Stimulated activated CD4-positive, alpha-beta T cell treated with anti-CD3 and anti-CD28 coated beads, TNF-alpha, amount 100 ng/mL, for 24 hours (primary cell): ENCODE measurements around the gene FHIP1B.
"Not testable (repeated sequence)": the region's sequence is repeated elsewhere in the genome, so short reads cannot be mapped to it uniquely, and the experiment has no call there.

ENCODE experiments used
- DNase-seq, 3 experiments: peaks; one replicate each; pipeline ENCODE4 v3.0.0-alpha.2; 2020; ENCODE audit warnings: low read depth in 3 of 3

The FHIP1B gene

GRCh38 chr11:6234387-6235107, at the start of gene FHIP1B:
Gene FHIP1B (minus strand): TSS chr11:6234636. CDS start chr11:6224516, 10,120 bp downstream.
- peak; percentile 98 to 99 (median 99) for DNase-seq

- DNase-seq, result no peak
These were observed 49.1 kb upstream of the FHIP1B start for GRCh38 chr11:6283453-6284023.

- DNase-seq, result not testable (repeated sequence)
These were observed 46.4 kb upstream of the FHIP1B start for GRCh38 chr11:6280809-6281208.

- DNase-seq, result no peak
These were observed 38.8 kb upstream of the FHIP1B start for GRCh38 chr11:6273188-6273587.

GRCh38 chr11:6271598-6271997, 37.2 kb upstream of the FHIP1B start:
- no peak for DNase-seq

GRCh38 chr11:6270584-6271246, 36.3 kb upstream of the FHIP1B start:
- no peak for DNase-seq

GRCh38 chr11:6269994-6270393, 35.6 kb upstream of the FHIP1B start:
- no peak for DNase-seq

GRCh38 chr11:6268820-6269219, 34.4 kb upstream of the FHIP1B start:
- no peak for DNase-seq

GRCh38 chr11:6263662-6264061, 29.2 kb upstream of the FHIP1B start:
- no peak for DNase-seq

GRCh38 chr11:6260207-6260726, 25.8 kb upstream of the FHIP1B start:
- no peak for DNase-seq

- no peak for DNase-seq
These were observed 24.2 kb upstream of the FHIP1B start for GRCh38 chr11:6258571-6259081.

- DNase-seq, result no peak
These were observed 23.7 kb upstream of the FHIP1B start for GRCh38 chr11:6258141-6258540.

GRCh38 chr11:6253197-6253596, 18.8 kb upstream of the FHIP1B start:
- DNase-seq, result no peak

- DNase-seq, result no peak
These were observed 17.6 kb upstream of the FHIP1B start for GRCh38 chr11:6251990-6252473.

- peak in 1 of 3 experiments; percentile 54 for DNase-seq
These were observed 16.8 kb upstream of the FHIP1B start for GRCh38 chr11:6251120-6251733.

GRCh38 chr11:6249770-6250555, 15.5 kb upstream of the FHIP1B start:
- DNase-seq, result no peak

- DNase-seq, result not testable (repeated sequence)
These were observed 14.5 kb upstream of the FHIP1B start for GRCh38 chr11:6248897-6249296.

- DNase-seq, result no peak
These were observed 13.8 kb upstream of the FHIP1B start for GRCh38 chr11:6248248-6248647.

- DNase-seq, result no peak
These were observed 11.1 kb upstream of the FHIP1B start for GRCh38 chr11:6245536-6245935.

- no peak for DNase-seq
These were observed 6.9 kb upstream of the FHIP1B start for GRCh38 chr11:6241316-6241715.

GRCh38 chr11:6240781-6241180, 6.3 kb upstream of the FHIP1B start:
- DNase-seq, result no peak
